MM.1S (cell line): ENCODE data around the gene CHCHD3.

Experiments used
- DNase-seq: peaks from one replicate; pipeline ENCODE4 v3.0.0-alpha.2; 2015
- H2AFZ ChIP-seq: fragments of 300-600 bp; sonication (generic); 2 replicates; pipeline ENCODE4 v1.6.0; 2016; ENCODE audit warnings: antibody characterized with exemption, low read length
- H3F3A ChIP-seq: fragments of 300-600 bp; sonication (generic); 2 replicates; pipeline ENCODE4 v1.6.1; 2016; ENCODE audit warnings: mild to moderate bottlenecking, antibody characterized with exemption, low read length, moderate library complexity, mixed read lengths; ENCODE audit not compliant: insufficient read depth
- H3K27ac ChIP-seq: fragments of 300-600 bp; sonication (generic); 2 replicates; pipeline ENCODE4 v1.5.1; 2016; ENCODE audit warnings: mild to moderate bottlenecking, low read length
- H3K27me3 ChIP-seq: fragments of 300-600 bp; sonication (generic); replicated peaks from 2 replicates; pipeline ENCODE4 v1.6.0; 2016; ENCODE audit warnings: low read length; ENCODE audit not compliant: insufficient read depth
- H3K36me3 ChIP-seq: fragments of 300-600 bp; sonication (generic); replicated peaks from 2 replicates; pipeline ENCODE4 v1.6.1; 2016; ENCODE audit warnings: mild to moderate bottlenecking, low read length, mixed read lengths; ENCODE audit not compliant: insufficient read depth
- H3K4me1 ChIP-seq: fragments of 300-600 bp; sonication (generic); 2 replicates; pipeline ENCODE4 v1.6.1; 2016; ENCODE audit warnings: low read length, mixed read lengths
- H3K4me2 ChIP-seq: fragments of 300-600 bp; sonication (generic); 2 replicates; pipeline ENCODE4 v1.6.0; 2016; ENCODE audit warnings: low read depth, low read length
- H3K4me3 ChIP-seq: fragments of 300-600 bp; sonication (generic); 2 replicates; pipeline ENCODE4 v1.5.1; 2016; ENCODE audit warnings: low read length, mixed read lengths
- H3K79me2 ChIP-seq: fragments of 300-600 bp; sonication (generic); 2 replicates; pipeline ENCODE4 v1.6.1; 2016; ENCODE audit warnings: mixed run types, low read length, mixed read lengths
- H3K9ac ChIP-seq: fragments of 300-600 bp; sonication (generic); 2 replicates; pipeline ENCODE4 v1.6.1; 2016; ENCODE audit warnings: low read length, mixed read lengths
- H3K9me2 ChIP-seq: fragments of 300-600 bp; sonication (generic); replicated peaks from 2 replicates; pipeline ENCODE4 v1.6.1; 2016; ENCODE audit warnings: mild to moderate bottlenecking, low read length, mixed read lengths; ENCODE audit not compliant: insufficient read depth
- H3K9me3 ChIP-seq: fragments of 300-600 bp; sonication (generic); replicated peaks from 2 replicates; pipeline ENCODE4 v1.6.1; 2016; ENCODE audit warnings: mild to moderate bottlenecking, low read length, mixed read lengths; ENCODE audit not compliant: insufficient read depth
- H4K20me1 ChIP-seq: fragments of 300-600 bp; sonication (generic); 2 replicates; pipeline ENCODE4 v1.6.1; 2016; ENCODE audit warnings: mild to moderate bottlenecking, low read length, moderate library complexity, mixed read lengths; ENCODE audit not compliant: insufficient read depth
- CTCF ChIP-seq: fragments of 300-600 bp; sonication (generic); IDR thresholded peaks from 2 replicates; pipeline ENCODE4 v1.5.1; 2016; ENCODE audit warnings: antibody characterized with exemption, low read length, mixed read lengths
- EZH2 ChIP-seq: fragments of 300-600 bp; sonication (generic); optimal IDR thresholded peaks from 2 replicates; pipeline ENCODE3; 2017; ENCODE audit warnings: low read depth, mild to moderate bottlenecking, antibody characterized with exemption, low read length, mixed read lengths
- EZH2phosphoT487 ChIP-seq: fragments of 300-600 bp; sonication (generic); IDR thresholded peaks from 2 replicates; pipeline ENCODE4 v1.6.1; 2018; ENCODE audit warnings: antibody characterized with exemption, low read length

The CHCHD3 gene

GRCh38 chr7:132947011-132947410 lies 134.9 kb downstream of the CHCHD3 start:
- Histone ChIP-seq H3K4me1 (no peaks in the 10 kb centered on the region), H3K4me2 (no peak overlapping the region), H3K4me3 (no peak overlapping the region), H4K20me1 (no peaks in the 10 kb centered on the region), H3K27me3 (no peaks in the 10 kb centered on the region), H3K27ac (no peak overlapping the region), H3K9me3 (no peaks in the 10 kb centered on the region), H3K79me2 (0 out of 2 replicates have a peak, but pooled peaks cover 2% of the 10 kb centered on the region), H3K9me2 (no peaks in the 10 kb centered on the region), H3K9ac (no peak overlapping the region), H2AFZ (no peak overlapping the region), H3K36me3 (no peaks in the 10 kb centered on the region), H3F3A (no peaks in the 10 kb centered on the region)
- no peak for DNase-seq
- no peak for TF ChIP-seq CTCF
- no peak for TF ChIP-seq EZH2phosphoT487
- no peak for TF ChIP-seq EZH2

- H3F3A ChIP-seq: no peaks in the 10 kb centered on the region
- H3K27me3 ChIP-seq: no peaks in the 10 kb centered on the region
- no peaks in the 10 kb centered on the region for H4K20me1 ChIP-seq
- DNase-seq: no peak
- TF ChIP-seq EZH2phosphoT487 (no peak), CTCF (no peak), EZH2 (no peak)
- no peaks in the 10 kb centered on the region for H3K79me2 ChIP-seq
- H3K27ac ChIP-seq: no peak overlapping the region
- no peaks in the 10 kb centered on the region for H3K9me2 ChIP-seq
- no peak overlapping the region for H3K4me3 ChIP-seq
- H2AFZ ChIP-seq: no peak overlapping the region
- H3K4me1 ChIP-seq: no peaks in the 10 kb centered on the region
- H3K9me3 ChIP-seq: no peaks in the 10 kb centered on the region
- no peaks in the 10 kb centered on the region for H3K36me3 ChIP-seq
- H3K4me2 ChIP-seq: no peak overlapping the region
- H3K9ac ChIP-seq: no peak overlapping the region
Measured at GRCh38 chr7:132944774-132945173, 137.1 kb downstream of the CHCHD3 start.

DNA sequence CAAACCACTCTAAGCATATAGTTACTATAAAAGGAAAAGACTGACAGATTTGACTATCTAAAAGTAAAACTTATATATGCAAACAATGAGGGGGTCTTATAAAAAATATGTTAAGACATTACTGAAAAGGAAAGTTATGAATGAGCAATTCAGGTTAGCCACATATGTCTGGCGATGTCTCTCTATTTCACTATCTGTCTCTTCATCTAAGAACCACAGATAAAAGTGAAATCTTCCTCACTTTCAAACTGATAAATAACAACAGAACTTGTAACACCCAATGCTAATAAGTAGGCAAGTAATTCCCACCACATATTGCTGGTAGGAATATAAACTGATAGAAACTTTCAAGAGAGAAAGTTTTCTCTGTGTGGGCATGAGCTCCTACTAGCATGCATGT lies 138.2 kb downstream of the CHCHD3 start:
- H3K4me1 ChIP-seq: no peaks in the 10 kb centered on the region
- no peak overlapping the region for H3K27ac ChIP-seq
- no peaks in the 10 kb centered on the region for H3K27me3 ChIP-seq
- no peak overlapping the region for H3K4me3 ChIP-seq
- H2AFZ ChIP-seq: no peak overlapping the region
- no peak for TF ChIP-seq EZH2
- no peak for TF ChIP-seq CTCF
- no peak for TF ChIP-seq EZH2phosphoT487
- no peaks in the 10 kb centered on the region for H4K20me1 ChIP-seq
- no peaks in the 10 kb centered on the region for H3K9me2 ChIP-seq
- H3K4me2 ChIP-seq: no peak overlapping the region
- no peak for DNase-seq
- no peak overlapping the region for H3K9ac ChIP-seq
- H3K9me3 ChIP-seq: no peaks in the 10 kb centered on the region
- H3K36me3 ChIP-seq: no peaks in the 10 kb centered on the region
- H3K79me2 ChIP-seq: no peaks in the 10 kb centered on the region
- H3F3A ChIP-seq: no peaks in the 10 kb centered on the region
